Type B pancreatic cell (in vitro differentiated cells): ENCODE measurements around the gene MAP1LC3C. TPM values are rescaled to one million over a fixed set of nuclear protein-coding genes. Genes with fewer than 3 reads are reported as not detected.
"Not testable (repeated sequence)": the region's sequence is repeated elsewhere in the genome, so short reads cannot be mapped to it uniquely, and the experiment has no call there.

Experiments used
- DNase-seq: peaks from one replicate; pipeline ENCODE4 v3.0.0; 2021; ENCODE audit warnings: mixed read lengths; ENCODE audit not compliant: unreplicated experiment; ENCODE audit errors: extremely low spot score
- H3K27ac Mint-ChIP-seq: 2 replicates; pipeline ENCODE4 v1.8.0; 2021; ENCODE audit warnings: mild to moderate bottlenecking, mixed read lengths
- H3K27me3 Mint-ChIP-seq: 2 replicates; pipeline ENCODE4 v1.8.0; 2021; ENCODE audit warnings: mixed read lengths
- H3K36me3 Mint-ChIP-seq: 2 replicates; pipeline ENCODE4 v1.8.0; 2021; ENCODE audit warnings: mixed read lengths
- H3K4me1 Mint-ChIP-seq: one replicate; pipeline ENCODE4 v1.8.0; 2021; ENCODE audit warnings: mixed read lengths; ENCODE audit not compliant: unreplicated experiment
- H3K4me3 Mint-ChIP-seq: 2 replicates; pipeline ENCODE4 v1.8.0; 2021; ENCODE audit warnings: mild to moderate bottlenecking, mixed read lengths
- H3K9me3 Mint-ChIP-seq: 2 replicates; pipeline ENCODE4 v1.8.0; 2021; ENCODE audit warnings: mixed read lengths
- total RNA-seq: library from RNA; stranded (reverse); gene quantifications from 2 replicates; pipeline ENCODE4 v1.2.1, GENCODE V29; 2021; ENCODE audit warnings: low replicate concordance
- TF ChIP-seq, protein P1 (sequence below): fragments of 200-600 bp; sonication (generic); conservative IDR thresholded peaks from 2 replicates; pipeline ENCODE4 v1.5.0; 2021; ENCODE audit warnings: antibody characterized with exemption, mild to moderate bottlenecking

Gene MAP1LC3C
- total RNA-seq, 1 donor from 2014 or later = 3.2 TPM

DNA sequence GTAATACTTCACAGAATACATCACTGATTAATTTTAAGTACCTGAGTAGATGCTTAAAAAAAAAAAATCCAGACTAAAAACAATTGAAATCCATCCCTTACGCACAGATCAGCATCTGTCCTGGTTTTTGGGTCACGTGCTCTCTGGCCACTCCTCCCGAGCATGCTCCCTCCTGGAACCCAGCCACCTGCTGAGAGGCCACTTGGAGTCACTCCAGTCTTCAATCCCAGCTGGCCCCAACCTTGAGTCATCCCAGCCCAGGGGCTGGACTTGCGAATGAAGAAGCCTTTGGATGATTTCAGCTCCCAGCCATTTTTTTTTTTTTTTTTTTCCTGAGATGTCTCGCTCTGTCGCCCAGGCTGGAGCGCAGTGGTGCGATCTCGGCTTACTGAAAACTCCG lies 8.9 kb downstream of the MAP1LC3C start:
- TF ChIP-seq, protein P1, sequence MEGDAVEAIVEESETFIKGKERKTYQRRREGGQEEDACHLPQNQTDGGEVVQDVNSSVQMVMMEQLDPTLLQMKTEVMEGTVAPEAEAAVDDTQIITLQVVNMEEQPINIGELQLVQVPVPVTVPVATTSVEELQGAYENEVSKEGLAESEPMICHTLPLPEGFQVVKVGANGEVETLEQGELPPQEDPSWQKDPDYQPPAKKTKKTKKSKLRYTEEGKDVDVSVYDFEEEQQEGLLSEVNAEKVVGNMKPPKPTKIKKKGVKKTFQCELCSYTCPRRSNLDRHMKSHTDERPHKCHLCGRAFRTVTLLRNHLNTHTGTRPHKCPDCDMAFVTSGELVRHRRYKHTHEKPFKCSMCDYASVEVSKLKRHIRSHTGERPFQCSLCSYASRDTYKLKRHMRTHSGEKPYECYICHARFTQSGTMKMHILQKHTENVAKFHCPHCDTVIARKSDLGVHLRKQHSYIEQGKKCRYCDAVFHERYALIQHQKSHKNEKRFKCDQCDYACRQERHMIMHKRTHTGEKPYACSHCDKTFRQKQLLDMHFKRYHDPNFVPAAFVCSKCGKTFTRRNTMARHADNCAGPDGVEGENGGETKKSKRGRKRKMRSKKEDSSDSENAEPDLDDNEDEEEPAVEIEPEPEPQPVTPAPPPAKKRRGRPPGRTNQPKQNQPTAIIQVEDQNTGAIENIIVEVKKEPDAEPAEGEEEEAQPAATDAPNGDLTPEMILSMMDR = no peak
- no peaks in the 10 kb centered on the region for H3K36me3 Mint-ChIP-seq
- H3K27me3 Mint-ChIP-seq = no peaks in the 10 kb centered on the region
- peaks cover 4% of the 10 kb centered on the region for H3K4me1 Mint-ChIP-seq
- H3K27ac Mint-ChIP-seq = no peak overlapping the region
- H3K4me3 Mint-ChIP-seq = no peak overlapping the region
- no peak for DNase-seq
- no peaks in the 10 kb centered on the region for H3K9me3 Mint-ChIP-seq

DNA sequence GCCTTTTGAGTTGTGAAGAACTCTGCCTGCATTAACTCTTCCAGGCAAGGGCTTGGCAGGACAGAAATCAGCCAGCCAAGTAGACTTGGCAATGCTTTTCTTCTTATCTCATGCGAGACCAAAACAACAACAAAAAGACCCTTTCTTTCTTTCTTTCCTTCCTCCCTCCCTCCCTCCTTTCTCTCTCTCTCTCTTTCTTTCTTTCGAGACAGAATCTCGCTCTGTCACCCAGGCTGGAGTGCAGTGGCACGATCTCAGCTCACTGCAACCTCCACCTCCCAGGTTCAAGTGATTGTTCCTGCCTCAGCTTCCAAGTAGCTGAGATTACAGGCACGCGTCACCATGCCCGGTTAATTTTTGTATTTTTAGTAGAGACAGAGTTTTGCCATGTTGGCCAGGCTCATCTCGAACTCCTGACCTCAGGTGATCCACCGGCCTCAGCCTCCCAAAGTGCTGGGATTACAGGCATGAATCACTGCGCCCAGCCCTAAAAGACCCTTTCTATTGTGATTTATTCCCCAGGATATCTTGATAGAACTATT lies 10.4 kb downstream of the MAP1LC3C start:
- not testable (repeated sequence) for DNase-seq, H3K4me1 Mint-ChIP-seq, H3K36me3 Mint-ChIP-seq, H3K27me3 Mint-ChIP-seq, H3K4me3 Mint-ChIP-seq, H3K9me3 Mint-ChIP-seq
- H3K27ac Mint-ChIP-seq = peak overlapping the region; percentile 31

DNA sequence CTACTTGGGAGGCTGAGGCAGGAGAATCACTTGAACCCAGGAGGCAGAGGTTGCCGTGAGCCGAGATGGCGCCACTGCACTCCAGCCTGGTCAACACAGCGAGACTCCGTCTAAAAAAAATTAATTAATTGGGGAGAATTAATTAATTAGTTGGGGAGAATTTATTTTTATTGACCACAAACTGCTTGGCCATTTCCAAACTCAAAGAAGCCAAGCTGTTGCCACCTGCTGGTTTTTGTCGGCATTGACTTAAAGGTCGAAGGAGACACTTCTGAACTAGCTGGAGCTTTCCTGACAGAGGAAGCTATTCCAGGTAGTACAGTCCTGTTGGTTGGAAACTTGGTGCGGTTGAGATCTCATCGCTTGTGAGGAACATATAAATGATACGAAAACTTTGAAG lies 13.1 kb downstream of the MAP1LC3C start:
- Mint-ChIP-seq H3K27ac (no peak overlapping the region), H3K4me1 (peaks cover 4% of the 10 kb centered on the region), H3K27me3 (no peaks in the 10 kb centered on the region), H3K4me3 (no peak overlapping the region), H3K36me3 (no peaks in the 10 kb centered on the region), H3K9me3 (no peaks in the 10 kb centered on the region)
- TF ChIP-seq, protein P1 = peak; percentile 75
- no peak for DNase-seq

DNA sequence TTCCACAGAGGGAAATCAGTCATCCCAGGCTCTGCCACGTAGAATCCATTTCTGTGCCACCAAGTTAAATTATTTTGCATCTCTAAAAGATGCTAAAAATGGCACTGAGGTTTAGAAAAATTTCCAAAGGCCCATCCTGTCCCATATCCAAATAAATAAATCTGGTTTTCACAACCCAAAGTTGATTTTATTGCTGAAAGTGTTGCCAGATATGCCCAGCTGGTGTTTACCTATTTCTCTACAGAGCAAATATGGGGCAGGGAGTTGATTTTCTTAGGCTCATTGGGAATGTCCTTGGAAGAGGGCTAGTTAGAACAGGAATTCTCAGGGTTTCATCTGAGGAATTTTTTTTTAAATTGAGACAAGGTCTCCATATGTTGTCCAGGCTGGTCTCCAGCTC lies 19.0 kb downstream of the MAP1LC3C start:
- no peak for DNase-seq
- Mint-ChIP-seq H3K4me3 (no peak overlapping the region), H3K4me1 (no peaks in the 10 kb centered on the region), H3K27ac (no peak overlapping the region), H3K36me3 (no peaks in the 10 kb centered on the region), H3K9me3 (no peaks in the 10 kb centered on the region), H3K27me3 (no peaks in the 10 kb centered on the region)
- TF ChIP-seq, protein P1 = no peak

DNA sequence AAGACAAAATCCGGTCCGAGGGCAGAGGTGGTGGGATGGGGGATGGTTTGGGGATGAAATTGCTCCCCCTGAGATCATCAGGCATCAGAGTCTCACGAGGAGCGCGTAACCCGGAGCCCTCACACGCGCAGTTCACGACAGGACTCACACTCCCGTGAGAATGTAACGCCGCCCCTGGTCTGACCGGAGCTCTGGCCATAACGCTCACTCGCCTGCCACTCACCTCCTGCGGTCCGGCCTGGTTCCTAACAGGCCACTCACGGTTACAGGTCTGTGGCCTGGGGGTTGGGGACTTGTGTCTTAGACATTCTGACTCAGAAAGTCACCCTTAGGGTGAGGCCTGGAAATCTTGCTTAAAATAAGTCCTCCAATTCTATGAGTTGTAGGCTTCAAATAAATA lies 19.8 kb downstream of the MAP1LC3C start:
- H3K4me3 Mint-ChIP-seq = no peak overlapping the region
- TF ChIP-seq, protein P1 = no peak
- no peak for DNase-seq
- no peaks in the 10 kb centered on the region for H3K36me3 Mint-ChIP-seq
- no peak overlapping the region for H3K27ac Mint-ChIP-seq
- H3K27me3 Mint-ChIP-seq = no peaks in the 10 kb centered on the region
- H3K4me1 Mint-ChIP-seq = peaks cover 5% of the 10 kb centered on the region
- H3K9me3 Mint-ChIP-seq = no peaks in the 10 kb centered on the region

DNA sequence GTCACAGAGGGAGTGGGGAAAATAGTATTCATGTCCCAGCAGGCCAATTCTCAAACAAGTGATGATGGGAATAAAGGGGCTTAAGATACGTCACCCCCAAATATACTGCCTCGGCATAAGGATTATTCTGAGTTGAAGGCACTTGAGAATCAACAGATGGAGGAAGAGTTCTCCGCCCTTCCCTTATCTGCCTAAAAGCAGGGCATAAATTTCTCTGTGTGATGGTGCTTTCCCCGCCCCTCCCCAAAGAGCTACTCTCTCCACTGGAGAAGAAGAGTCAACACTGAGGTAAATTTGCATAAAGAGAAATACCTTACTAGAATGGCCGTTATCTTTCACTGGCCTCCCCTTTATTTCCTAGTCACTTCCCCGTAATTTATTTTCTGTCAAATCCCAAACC lies 22.7 kb downstream of the MAP1LC3C start:
- Mint-ChIP-seq H3K9me3 (no peaks in the 10 kb centered on the region), H3K4me1 (peaks cover 18% of the 10 kb centered on the region), H3K36me3 (no peaks in the 10 kb centered on the region), H3K27me3 (no peaks in the 10 kb centered on the region), H3K27ac (no peak overlapping the region), H3K4me3 (no peak overlapping the region)
- DNase-seq = no peak
- TF ChIP-seq, protein P1 = no peak
